ENCODE measurements around the gene MTM1. TPM values are rescaled to one million over a fixed set of nuclear protein-coding genes. Genes with fewer than 3 reads are reported as not detected.

MTM1 gene
- total and polyA plus RNA-seq, 2 experiments from 2014 or later: 3.2 to 8.7 TPM

DNA sequence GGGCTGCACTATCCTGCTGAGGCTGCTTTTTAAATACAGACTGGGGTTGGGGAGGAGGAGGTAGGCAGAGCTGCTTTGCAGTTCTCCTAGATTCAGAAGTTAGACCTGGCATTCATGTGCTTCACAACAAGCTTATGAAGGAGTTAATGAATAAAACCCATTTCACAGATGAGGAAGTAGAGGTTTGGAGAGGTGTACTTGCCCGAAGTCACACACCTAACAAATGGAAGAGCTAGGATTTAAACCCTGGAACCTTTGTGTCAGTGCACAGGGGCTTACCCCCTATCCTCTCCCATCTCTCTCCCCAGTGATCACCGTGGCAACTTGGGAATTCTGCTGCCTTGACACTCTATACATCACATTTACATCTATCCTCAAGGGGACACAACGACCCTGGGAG is 3.6 kb upstream of the MTM1 start:
- no peaks in the 10 kb centered on the region for H3K36me3 Mint-ChIP-seq (ENCODE audit: low read depth)
- Histone ChIP-seq H3K27ac (ENCODE audit: low read depth) (no peak overlapping the region), H3K4me2 (no peak overlapping the region), H3K4me1 (ENCODE audit: insufficient read depth) (peaks cover 13% of the 10 kb centered on the region), H2AFZ (no peak overlapping the region), H4K20me1 (replicated peaks; ENCODE audit: insufficient read depth) (no peaks in the 10 kb centered on the region), H3F3A (replicated peaks; ENCODE audit: low read depth) (no peaks in the 10 kb centered on the region), H3K4me3 (no peak overlapping the region), H3K36me3 (ENCODE audit: insufficient read depth) (no peaks in the 10 kb centered on the region), H3K79me2 (replicated peaks; ENCODE audit: insufficient read depth) (0 out of 2 replicates have a peak, but pooled peaks cover 3% of the 10 kb centered on the region), H3K9me2 (ENCODE audit: insufficient read depth) (no peaks in the 10 kb centered on the region), H3K27me3 (ENCODE audit: insufficient read depth) (peaks cover 7% of the 10 kb centered on the region)
- no peak overlapping the region for H3K4me3 Mint-ChIP-seq
- peaks cover 32% of the 10 kb centered on the region for H3K4me1 Mint-ChIP-seq
- no peak for TF ChIP-seq EZH2phosphoT487 (IDR thresholded peaks at IDR 0.05; ENCODE audit: unreplicated experiment)
- TF ChIP-seq EZH2 (IDR thresholded peaks at IDR 0.05; ENCODE audit: low read depth, unreplicated experiment): no peak
- TF ChIP-seq CREB1 (CRISPR knock-in tag; IDR thresholded peaks at IDR 0.05; ENCODE audit: low read depth): no peak
- TF ChIP-seq, protein P1, sequence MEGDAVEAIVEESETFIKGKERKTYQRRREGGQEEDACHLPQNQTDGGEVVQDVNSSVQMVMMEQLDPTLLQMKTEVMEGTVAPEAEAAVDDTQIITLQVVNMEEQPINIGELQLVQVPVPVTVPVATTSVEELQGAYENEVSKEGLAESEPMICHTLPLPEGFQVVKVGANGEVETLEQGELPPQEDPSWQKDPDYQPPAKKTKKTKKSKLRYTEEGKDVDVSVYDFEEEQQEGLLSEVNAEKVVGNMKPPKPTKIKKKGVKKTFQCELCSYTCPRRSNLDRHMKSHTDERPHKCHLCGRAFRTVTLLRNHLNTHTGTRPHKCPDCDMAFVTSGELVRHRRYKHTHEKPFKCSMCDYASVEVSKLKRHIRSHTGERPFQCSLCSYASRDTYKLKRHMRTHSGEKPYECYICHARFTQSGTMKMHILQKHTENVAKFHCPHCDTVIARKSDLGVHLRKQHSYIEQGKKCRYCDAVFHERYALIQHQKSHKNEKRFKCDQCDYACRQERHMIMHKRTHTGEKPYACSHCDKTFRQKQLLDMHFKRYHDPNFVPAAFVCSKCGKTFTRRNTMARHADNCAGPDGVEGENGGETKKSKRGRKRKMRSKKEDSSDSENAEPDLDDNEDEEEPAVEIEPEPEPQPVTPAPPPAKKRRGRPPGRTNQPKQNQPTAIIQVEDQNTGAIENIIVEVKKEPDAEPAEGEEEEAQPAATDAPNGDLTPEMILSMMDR (conservative IDR thresholded peaks at IDR 0.05; ENCODE audit: low read depth in 2 of 2): no peak
- no peak for TF ChIP-seq STAT1 (IDR thresholded peaks at IDR 0.05; ENCODE audit: unreplicated experiment)
- no peak for TF ChIP-seq NANOG (IDR thresholded peaks at IDR 0.05; ENCODE audit: borderline replicate concordance)
- TF ChIP-seq POLR2AphosphoS5 (IDR thresholded peaks at IDR 0.05; ENCODE audit: low read depth): no peak
- TF ChIP-seq, protein P2, sequence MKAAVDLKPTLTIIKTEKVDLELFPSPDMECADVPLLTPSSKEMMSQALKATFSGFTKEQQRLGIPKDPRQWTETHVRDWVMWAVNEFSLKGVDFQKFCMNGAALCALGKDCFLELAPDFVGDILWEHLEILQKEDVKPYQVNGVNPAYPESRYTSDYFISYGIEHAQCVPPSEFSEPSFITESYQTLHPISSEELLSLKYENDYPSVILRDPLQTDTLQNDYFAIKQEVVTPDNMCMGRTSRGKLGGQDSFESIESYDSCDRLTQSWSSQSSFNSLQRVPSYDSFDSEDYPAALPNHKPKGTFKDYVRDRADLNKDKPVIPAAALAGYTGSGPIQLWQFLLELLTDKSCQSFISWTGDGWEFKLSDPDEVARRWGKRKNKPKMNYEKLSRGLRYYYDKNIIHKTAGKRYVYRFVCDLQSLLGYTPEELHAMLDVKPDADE (IDR thresholded peaks at IDR 0.05): no peak
- TF ChIP-seq ZNF114 (CRISPR knock-in tag; IDR thresholded peaks at IDR 0.05): no peak
- TF ChIP-seq JUNB (IDR thresholded peaks at IDR 0.05; ENCODE audit: unreplicated experiment): no peak
- no peak for TF ChIP-seq ZNF462 (CRISPR knock-in tag; IDR thresholded peaks at IDR 0.05)
- TF ChIP-seq ZNF331 (CRISPR knock-in tag; IDR thresholded peaks at IDR 0.05; ENCODE audit: low read depth): no peak
- TF ChIP-seq, protein P3, sequence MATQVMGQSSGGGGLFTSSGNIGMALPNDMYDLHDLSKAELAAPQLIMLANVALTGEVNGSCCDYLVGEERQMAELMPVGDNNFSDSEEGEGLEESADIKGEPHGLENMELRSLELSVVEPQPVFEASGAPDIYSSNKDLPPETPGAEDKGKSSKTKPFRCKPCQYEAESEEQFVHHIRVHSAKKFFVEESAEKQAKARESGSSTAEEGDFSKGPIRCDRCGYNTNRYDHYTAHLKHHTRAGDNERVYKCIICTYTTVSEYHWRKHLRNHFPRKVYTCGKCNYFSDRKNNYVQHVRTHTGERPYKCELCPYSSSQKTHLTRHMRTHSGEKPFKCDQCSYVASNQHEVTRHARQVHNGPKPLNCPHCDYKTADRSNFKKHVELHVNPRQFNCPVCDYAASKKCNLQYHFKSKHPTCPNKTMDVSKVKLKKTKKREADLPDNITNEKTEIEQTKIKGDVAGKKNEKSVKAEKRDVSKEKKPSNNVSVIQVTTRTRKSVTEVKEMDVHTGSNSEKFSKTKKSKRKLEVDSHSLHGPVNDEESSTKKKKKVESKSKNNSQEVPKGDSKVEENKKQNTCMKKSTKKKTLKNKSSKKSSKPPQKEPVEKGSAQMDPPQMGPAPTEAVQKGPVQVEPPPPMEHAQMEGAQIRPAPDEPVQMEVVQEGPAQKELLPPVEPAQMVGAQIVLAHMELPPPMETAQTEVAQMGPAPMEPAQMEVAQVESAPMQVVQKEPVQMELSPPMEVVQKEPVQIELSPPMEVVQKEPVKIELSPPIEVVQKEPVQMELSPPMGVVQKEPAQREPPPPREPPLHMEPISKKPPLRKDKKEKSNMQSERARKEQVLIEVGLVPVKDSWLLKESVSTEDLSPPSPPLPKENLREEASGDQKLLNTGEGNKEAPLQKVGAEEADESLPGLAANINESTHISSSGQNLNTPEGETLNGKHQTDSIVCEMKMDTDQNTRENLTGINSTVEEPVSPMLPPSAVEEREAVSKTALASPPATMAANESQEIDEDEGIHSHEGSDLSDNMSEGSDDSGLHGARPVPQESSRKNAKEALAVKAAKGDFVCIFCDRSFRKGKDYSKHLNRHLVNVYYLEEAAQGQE (IDR thresholded peaks at IDR 0.05; ENCODE audit: unreplicated experiment): no peak
- H3K27me3 Mint-ChIP-seq (ENCODE audit: insufficient read depth, low read depth, poor library complexity): peaks cover 10% of the 10 kb centered on the region
- DNase-seq (ENCODE audit: low spot score): no peak
- no peak overlapping the region for H3K27ac Mint-ChIP-seq
- no peak for ATAC-seq
- H3K9me3 Mint-ChIP-seq: no peaks in the 10 kb centered on the region
